DMS53 (cell line): ENCODE data around the gene PPIF.

Experiments
- DNase-seq: peaks from one replicate; lab custom pipeline; 2025; lab: John Stamatoyannopoulos, UW

PPIF gene

DNA sequence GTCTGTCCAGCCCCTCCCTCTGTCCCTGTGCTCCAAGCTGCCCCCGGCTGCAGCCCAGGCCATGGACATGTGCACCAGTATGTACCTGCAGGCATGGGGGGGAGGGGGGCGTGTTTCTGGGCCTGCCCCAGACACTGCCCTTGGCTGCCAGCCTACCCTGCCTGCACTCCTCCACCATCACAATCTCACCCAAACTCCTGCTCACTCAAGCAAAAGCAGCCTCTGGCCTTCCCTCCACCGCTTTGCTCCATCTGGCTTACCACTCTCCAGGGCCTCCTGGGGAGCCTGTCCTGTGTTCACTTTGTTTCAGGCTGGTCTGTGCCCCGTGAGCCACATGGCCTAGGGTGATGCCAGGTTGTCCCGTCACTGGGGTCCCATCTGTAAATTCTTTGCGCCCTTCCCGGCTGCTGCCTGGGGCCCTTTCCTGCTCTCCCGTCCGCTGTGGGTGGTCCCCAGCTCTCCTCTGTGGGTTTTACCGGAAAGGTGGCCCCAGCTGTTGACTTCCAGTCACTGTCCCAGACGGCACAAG is 33.3 kb upstream of the PPIF start:
- DNase-seq, result no peak

DNA sequence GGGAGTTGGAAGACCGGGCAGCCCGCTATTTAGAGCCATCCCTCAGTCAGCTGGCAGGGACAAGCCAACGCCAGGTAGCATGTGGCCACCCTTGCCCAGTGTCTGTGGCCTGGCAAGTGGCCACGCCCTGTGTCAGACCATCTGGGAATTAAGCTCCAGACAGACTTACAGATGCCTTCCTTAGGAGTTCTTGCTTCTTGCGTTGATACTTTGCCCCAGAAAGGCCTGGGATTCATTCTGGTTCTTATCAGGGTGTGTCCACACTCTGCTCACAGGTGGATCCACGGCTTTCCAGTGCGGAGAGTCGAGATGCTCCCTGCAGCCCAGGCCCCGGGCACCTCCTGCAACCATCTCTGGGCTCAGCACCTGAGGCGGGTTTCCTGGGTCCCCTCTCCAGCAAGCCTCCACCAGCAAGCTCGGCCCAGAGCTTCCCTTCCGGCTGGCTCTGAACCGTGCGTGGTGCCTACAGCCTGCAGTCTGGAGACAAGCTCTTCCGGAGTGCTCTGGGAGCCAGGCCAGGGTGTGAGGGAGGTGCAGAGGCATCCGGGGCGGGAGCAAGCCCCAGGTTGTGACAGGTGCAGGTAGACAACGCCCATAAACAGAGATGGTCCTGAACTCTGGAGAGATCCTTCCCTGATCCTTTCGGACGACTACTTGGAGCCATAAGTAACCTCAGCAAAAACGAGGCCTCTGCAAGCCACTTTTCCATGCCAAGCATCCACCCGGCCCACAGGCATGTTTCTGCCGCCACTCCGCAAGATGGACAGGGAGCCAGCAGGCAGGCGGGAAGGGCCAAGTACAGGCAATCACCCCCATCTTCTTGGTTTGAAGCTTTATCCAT is 32.3 kb upstream of the PPIF start:
- no peak for DNase-seq

DNA sequence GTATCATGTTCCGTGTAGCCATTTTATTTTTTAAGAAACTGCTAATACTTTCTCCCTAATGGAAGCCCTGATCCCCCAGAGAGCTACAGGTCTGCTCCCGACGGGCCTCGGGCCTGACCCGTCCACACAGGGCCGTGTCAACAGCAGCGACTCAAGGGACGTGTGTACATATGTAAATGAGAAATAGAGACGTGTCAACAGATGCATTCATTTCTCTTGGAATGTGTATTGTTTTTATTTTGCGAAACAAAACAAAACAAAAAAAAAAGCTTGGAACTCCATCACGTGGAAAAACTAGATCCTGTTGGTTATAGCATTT is 31.7 kb upstream of the PPIF start:
- no peak for DNase-seq

DNA sequence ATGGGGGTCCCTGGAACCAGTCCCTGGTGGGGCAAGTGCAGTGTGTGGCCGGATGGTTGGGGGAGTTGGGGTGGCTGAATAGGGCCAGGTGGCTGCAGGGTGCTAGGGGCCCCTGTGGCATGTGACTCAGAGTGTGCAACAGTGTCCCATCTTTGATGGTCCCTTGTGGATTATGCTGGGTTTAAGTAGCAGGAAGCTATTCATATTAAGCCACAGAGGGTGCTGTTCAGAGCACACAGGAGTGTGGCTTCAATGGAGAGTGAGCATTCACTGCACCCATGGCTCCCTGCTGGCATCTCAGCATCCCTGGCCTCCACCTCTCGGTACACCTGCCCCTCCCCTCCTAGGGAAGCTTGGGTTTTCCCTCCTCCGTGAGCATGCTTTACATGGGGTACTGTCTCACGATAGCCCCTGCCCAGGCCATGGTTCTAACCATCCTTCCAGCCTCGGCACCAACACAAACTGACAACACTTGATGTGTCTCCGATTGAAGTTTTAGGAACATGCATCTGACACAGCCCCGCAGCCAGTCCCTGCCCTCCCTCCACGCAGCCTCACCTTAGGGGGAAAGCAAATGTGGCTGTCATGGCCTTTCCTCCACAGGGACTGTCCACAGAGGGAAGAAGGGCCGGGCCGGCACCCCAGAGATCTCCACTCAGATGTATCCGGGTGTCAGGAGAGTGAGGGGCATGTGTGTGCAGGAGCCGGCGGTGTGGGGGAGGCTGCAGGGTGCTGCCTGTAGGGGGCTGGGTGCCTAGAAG is 30.4 kb upstream of the PPIF start:
- peak; percentile 33 for DNase-seq

DNA sequence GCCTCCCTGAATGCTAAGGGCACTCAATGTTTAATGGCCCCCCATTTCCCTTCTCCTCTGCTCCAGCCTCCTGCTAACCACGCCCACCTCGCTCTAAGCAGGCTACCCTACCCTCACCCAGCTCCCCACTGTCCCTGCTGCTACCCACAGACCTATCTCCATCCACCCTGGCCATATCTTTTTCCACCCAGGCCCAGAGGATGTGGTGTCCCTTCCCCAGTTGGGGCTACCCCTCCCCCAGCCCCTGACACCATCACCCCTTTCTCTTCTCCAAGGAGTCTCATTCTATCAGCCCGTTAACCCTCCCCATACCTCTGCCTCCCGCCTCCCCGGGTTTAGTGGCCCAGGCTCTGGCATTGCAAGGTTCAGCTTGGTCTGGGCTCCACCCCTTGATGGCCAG is 28.9 kb upstream of the PPIF start:
- no peak for DNase-seq

DNA sequence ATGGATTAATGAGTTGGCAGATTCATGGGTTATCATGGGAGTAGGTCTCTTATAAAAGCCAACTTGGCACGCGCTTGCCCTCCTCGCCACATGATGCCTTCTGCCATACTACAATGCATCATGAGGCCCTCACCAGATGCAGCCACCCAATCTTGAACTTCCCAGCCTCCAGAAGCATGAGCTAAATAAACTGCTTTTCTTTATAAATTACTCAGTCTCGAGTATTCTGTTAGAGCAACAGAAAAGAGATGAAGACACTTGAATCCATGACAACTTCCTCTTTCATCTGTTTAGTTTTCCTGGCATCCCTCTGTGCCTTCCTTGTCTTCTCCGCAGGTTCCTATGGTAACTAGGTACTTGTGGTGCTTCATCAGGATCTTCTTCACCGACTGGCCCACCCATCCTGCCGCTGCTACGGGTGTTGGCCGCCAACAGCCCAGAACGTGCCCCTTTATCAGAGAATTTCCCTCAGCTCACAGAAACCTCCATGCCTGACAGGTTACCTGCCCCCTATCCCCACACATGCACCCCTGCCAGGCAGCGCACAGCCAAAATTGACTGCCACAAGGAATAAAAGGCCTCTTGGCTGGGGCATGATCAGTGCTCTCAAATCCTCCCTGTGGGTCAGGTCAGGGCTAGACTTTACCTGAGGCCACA is 28.0 kb upstream of the PPIF start:
- no peak for DNase-seq

DNA sequence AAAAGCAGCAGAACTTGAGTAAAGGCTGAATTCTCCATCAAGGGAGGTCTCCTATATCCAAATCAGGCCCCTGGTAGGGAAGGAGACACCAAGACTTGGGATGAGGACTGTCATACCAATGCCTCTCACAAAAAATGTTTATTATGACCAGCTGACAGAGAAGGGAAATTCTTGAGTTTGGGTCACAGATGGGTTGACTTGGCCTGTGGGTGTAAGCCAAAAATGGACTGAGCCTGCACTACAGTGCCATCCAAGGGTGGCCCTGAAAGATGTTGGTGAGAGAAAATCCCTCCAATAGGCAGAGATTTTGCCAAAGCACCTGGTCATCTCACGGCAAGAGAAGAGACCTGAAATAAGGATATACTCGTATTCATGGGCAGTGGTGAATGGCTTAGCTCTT is 27.0 kb upstream of the PPIF start:
- DNase-seq, result no peak

DNA sequence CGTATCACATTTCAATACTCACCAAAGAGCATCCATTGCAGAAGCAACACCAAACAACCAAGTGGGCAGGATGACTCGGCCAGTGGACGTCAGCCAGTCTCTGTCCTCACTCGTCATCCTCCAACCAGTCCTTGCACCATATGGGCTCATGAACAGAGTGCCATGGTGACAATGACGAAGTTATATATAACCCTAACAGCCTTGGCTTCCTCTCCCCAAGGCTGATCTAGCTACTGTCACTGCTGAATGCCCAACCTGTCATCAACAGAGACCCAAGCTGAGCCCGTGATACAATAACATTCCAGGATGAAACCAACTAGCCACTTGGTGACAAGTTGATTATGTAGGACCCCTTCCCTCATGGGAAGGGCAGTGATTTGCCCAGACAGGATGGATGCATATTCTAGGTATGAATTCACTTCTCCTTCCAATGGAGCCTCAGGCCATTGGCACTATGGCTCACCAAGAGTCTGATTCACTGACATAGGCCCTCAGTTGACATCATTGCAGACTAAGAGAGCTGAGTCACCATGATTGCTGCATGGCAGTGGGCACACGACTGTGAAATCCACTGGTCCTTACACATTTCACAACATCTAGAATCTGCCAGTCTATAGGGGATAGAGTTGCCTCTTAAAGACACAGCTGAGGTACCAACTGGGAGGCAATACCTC is 26.3 kb upstream of the PPIF start:
- peak; percentile 46 for DNase-seq

DNA sequence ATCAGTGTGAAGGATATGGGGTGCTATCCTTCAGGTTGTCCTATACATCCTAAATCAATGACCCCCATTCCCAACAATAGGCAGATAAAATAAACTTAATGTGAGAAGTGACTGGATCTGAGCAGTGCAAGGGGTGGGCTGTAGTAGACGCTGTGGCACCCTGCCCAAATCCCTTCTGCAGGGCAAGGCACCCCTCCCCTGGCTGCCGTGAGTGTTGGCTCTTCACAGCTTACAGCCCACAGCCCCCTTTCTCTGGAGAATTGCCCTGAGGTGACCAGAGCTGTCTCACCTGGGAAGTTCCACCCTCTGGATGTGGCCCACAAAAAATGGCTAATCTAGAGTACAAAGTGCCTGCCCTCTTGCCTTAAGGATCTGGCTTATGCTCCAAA is 25.8 kb upstream of the PPIF start:
- DNase-seq, result no peak

DNA sequence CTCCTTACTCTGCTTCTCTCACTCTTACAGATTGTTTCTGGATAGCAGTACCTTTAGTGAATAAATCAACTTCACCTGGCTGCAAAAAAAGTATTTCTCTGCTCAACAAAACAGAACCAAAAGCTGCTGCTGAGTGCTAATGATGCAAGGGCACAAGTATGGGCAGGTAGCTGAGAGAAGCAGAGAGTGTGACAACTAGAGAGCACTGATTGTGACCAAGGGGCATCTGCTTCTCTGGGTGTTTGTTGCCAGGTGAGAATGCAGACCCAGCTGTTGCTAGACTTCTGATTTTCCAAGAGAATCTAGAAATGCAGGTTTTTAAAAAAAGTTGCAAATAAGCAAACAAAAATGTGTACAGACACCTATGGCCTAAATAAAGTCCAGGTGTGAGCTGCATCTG is 25.3 kb upstream of the PPIF start:
- no peak for DNase-seq

DNA sequence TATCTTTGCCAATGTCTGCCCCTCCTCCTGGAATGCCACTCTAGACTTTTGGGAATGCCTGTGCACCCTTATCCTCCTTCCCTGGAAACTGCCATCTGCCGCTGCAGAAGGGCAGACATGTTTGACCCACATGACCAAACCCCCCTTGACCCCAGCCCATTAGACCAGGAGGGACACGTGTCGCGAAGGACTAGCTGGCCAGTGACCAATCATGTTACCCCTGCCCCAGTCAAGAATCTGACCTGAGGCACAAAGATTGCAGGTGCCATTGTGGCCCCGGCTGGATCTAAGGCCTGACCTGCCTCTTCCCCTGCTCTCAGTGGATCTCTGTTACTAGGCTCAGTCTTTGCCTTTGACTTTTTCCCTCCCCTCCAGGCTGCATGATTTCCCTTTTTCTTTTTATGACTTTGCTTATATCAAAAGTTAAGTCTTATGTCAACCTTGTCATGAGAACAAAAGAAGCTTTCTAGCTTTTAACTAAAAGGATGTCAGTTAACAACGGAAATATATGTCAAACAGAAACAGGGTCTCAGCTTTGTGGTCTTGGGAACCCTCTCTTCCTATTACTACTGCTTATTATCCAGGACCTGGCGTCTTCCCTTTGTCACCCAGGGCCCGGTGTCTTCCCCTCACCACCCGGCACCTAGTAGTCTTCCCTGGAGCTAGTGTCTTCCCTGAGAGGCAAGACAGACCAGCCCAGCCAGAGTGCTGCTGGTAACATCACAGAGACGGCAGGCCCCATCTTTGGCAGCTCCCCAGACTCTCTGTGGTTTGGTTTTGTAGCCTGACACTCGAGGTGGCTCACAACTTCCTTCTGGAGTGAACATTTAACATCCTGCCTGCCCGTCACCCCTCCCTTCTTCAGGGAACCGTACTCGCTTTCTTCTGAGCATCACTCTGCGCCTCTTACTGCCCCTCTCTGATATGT is 24.4 kb upstream of the PPIF start:
- no peak for DNase-seq

DNA sequence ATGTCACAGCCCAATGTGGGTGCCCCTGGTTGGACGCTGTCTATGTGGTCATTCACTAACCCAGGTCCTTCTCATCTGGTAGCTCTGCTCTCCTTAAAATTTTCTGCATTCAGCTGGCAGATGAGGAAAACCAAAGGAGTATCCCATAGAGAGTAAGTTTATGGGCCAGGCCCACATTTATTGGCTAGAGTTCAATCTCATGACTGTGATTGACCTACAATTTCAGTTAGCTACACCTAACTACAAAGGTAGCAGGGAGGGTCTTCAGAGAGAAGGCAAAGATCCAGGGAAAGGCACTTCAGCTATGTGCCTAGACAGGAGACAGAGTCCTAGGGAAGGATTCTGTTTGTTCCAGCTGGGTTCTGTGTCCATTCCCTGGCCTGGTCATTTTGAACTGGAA is 23.7 kb upstream of the PPIF start:
- DNase-seq, result no peak

DNA sequence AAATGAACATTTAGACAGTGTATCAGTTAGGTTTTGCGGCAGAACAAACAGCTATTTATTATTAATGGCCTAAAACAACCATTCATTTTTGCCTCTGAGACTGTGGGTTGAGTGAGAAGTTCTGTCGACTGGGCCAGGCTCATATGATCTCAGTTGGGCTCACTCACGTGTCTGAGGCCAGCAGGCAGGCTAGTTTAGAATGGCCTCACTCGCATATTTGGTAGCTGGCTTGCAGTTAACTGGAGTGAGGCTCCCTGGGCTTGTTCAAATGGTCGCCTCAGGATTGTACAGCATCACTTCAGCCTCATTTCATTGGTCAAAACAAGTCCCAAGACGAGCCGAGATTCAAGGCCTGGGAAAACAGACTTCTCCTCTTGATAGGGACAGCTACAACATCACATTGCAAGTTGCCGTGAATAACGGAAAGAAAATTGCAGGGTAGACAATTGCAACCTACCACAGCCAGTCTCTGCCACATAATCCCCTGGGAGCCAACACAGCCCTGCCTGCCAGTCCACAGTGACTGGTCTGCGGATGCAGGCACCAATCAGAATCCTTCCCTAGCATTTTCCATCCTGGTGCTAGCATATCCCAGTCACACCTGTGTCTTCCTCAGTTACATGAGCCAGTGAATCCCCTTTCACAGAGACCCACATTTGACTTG is 23.1 kb upstream of the PPIF start:
- no peak for DNase-seq

DNA sequence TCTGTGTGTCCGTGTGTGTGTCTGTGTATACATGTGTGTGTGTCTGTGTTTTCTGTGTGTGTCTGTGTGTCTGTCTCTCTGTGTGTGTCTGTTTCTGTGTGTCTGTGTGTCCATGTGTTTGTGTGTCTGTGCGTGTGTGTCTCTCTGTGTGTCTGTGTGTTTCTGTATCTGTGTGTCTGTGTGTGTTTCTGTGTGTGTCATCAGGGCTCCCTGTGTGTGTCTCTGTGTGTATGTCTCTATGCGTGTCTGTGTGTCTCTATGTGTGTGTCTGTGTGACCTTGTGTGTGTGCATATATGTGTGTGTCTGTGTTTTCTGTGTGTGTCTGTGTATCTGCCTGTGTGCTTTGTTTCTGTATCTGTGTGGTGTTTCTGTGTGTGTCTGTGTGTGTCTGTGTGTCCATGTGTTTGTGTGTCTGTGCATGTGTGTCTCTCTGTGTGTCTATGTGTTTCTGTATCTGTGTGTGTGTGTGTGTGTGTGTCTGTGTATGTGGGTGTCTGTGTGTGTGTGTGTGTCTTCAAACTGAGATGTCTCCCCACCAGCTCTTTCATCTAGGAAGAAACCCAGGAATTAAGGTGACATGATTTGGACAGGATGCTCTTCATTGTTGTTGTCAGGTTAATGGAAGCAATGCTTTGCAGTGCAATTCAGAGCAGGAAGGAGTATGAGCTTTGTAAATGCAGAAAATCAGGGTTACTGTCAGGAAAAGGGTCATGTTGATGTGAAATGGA is 20.7 kb upstream of the PPIF start:
- no peak for DNase-seq

DNA sequence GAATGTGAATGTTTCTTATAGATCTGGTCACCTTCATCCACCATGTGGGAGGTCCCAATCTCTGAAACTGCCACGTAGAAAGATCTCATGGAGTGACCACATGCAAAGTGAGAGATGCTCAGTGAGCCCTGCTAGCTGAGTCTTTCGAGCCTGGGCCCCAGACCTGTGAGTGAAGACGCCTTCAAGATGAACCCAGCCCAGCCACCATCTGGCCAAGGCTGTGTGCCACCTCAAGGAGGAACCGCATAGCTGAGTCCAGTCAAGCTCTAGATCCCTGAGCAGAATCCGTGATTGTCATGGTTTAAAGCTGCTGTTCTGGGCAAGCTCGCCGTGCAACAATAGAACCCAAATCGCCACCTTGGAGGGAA is 20.2 kb upstream of the PPIF start:
- no peak for DNase-seq

DNA sequence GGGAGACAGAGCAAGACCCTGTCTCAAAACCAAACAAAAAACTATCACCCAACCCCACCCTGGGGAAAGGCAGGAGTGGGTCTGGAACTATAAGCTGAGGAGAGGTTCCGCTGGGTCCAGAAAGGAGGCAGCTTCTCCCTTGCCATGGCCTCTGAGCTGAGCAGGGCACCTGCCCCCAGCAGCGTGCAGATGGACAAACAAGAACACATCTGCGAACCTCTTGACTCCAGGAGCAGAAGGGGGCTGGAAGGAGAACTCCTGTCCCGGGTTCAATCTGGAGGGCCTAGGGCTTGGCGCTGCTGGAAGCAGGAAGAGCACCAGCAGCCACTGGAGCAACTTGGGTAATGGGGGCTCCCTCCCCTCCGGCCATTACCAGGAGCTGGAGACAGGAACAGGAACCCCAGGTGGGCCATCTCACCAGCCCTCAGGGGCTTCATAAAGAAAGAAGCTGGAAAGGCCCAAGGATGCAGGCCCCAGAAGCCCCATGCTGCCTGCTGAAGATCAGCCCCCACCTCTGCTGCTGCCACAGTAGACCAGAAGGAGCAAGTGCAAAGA is 19.0 kb upstream of the PPIF start:
- no peak for DNase-seq

DNA sequence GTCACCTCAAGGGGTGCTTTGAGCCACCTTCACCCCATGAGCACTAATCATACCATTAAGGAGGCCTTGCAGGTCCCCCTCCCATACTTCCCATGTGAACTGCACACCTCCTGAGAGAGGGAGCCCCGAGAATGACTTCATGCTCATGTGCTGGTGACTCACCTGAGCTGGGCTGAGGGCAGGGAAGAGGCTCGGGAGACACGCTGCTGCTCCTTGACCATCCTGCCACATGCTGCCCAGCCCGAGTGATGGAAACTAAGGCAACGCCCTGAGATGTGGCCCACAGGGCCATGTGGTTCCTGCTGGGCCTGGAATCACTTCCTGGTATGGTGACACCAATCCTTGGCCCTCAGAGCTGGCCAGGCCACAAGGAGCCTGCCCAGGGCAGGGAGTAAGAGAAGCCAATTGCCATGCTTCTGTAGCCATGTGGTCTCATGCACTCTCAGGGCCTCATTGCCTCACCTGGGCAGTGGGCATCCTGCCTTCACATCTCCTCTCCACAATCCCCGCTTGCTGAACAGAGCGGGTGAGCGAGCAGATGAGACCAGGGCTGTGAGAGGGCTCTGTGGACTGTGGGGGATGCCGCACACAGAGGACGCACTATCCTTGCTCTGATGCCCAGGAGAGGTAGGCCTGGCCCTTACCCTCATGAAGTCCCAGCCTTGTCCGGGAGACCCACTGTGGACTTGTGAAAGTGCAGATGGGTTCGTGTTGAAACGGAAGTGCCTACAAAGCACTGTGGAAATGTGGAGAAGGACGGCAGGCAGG is 18.3 kb upstream of the PPIF start:
- peak; percentile 42 for DNase-seq

DNA sequence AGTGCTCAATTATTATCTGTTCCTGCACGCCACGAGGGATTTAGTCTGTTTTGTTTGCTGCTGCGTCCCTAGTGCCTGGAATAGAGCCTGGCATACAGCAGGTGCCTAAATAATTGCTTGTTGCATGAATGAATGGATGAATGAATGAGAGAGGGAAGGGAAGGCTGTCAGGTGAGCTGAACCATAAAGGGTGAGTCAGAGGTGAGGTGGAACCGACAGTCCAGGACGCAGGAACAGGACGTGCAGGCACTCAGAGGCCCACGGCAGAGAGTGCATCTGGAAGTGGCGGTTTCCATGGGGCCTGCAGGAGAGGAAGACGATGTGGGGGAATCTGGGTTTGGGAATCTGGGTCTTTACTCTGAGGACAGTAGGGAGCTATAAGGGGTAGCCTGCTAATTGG is 17.7 kb upstream of the PPIF start:
- DNase-seq, result peak; percentile 56

DNA sequence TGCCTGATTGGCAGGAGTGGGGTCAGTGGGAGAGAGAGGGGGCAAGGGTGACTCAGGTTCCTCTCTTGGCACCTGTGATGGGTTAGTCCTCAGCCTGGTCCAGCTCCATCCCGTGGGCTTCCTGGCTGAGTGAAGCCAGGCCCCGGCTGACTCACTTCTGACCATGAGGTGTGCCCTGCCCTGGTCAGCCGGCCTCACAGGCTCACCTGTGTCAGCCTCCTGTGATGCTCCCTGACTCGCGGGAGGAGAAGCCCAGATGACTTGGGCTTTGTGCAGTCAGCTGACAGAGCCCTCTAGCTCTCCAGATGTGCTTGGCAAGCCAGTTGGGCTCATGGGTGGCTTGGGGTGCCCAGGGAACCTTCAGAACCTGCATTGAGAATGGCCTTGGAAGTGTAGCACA is 16.0 kb upstream of the PPIF start:
- peak; percentile 29 for DNase-seq
